A673 (cell line): ENCODE data around the gene KLF8.

Experiments used
- CTCF ChIP-seq: fragments of 300-800, 200-600 bp; sonication (generic); conservative IDR thresholded peaks from 2 replicates; pipeline ENCODE4 v1.5.1; 2017; ENCODE audit warnings: low read depth, mild to moderate bottlenecking, antibody characterized with exemption, low read length, moderate library complexity, mixed read lengths
- EZH2 ChIP-seq: fragments of 200-600 bp; sonication (generic); IDR thresholded peaks from 2 replicates; pipeline ENCODE4 v1.6.1; 2017; ENCODE audit warnings: borderline replicate concordance, low read depth, mild to moderate bottlenecking, mixed read lengths, antibody characterized with exemption, low read length; ENCODE audit not compliant: poor library complexity, severe bottlenecking

GRCh38 chrX:56281789-56282188 is 49.6 kb downstream of the KLF8 start:
- TF ChIP-seq CTCF = 0 out of 2 replicates have a peak, but pooled peaks have one; percentile 12
- TF ChIP-seq EZH2 = no peak
